ENCODE measurements around the gene DOK3.

GRCh38 chr5:177458912-177459350 is 50.7 kb downstream of the DOK3 start:
- TF ChIP-seq EZH2 (IDR thresholded peaks at IDR 0.05; ENCODE audit: borderline replicate concordance, low read depth, low read length, severe bottlenecking) = no peak
- TF ChIP-seq, protein P1, sequence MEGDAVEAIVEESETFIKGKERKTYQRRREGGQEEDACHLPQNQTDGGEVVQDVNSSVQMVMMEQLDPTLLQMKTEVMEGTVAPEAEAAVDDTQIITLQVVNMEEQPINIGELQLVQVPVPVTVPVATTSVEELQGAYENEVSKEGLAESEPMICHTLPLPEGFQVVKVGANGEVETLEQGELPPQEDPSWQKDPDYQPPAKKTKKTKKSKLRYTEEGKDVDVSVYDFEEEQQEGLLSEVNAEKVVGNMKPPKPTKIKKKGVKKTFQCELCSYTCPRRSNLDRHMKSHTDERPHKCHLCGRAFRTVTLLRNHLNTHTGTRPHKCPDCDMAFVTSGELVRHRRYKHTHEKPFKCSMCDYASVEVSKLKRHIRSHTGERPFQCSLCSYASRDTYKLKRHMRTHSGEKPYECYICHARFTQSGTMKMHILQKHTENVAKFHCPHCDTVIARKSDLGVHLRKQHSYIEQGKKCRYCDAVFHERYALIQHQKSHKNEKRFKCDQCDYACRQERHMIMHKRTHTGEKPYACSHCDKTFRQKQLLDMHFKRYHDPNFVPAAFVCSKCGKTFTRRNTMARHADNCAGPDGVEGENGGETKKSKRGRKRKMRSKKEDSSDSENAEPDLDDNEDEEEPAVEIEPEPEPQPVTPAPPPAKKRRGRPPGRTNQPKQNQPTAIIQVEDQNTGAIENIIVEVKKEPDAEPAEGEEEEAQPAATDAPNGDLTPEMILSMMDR (IDR thresholded peaks at IDR 0.05; ENCODE audit: borderline replicate concordance, extremely low read depth, low read length, poor library complexity, severe bottlenecking) = no peak

All from DND-41 (cell line).